ENCODE results near the gene GPRC5C.
"Not testable (repeated sequence)": the region's sequence is repeated elsewhere in the genome, so short reads cannot be mapped to it uniquely, and the experiment has no call there.

The GPRC5C gene

GRCh38 chr17:74431568-74432423 lies at the start of gene GPRC5C:
Gene GPRC5C, plus strand, starts transcription at chr17:74432088. Its CDS starts 7,689 bp downstream, at chr17:74439777.
- peak; percentile 65 for ATAC-seq
- DNase-seq, result peak; percentile 66

- DNase-seq (no peak), ATAC-seq (no peak)
Observed at GRCh38 chr17:74383141-74383540, 48.7 kb upstream of the GPRC5C start.

GRCh38 chr17:74385201-74385600 lies 46.7 kb upstream of the GPRC5C start:
- no peak for ATAC-seq
- DNase-seq, result no peak

GRCh38 chr17:74386386-74386785 lies 45.5 kb upstream of the GPRC5C start:
- ATAC-seq (no peak), DNase-seq (no peak)

GRCh38 chr17:74387365-74388218 lies 44.3 kb upstream of the GPRC5C start:
- ATAC-seq (no peak), DNase-seq (no peak)

- ATAC-seq (no peak), DNase-seq (no peak)
Observed at GRCh38 chr17:74389084-74389753, 42.7 kb upstream of the GPRC5C start.

- DNase-seq (no peak), ATAC-seq (no peak)
Observed at GRCh38 chr17:74389937-74390679, 41.8 kb upstream of the GPRC5C start.

GRCh38 chr17:74390680-74391653 lies 40.9 kb upstream of the GPRC5C start:
- ATAC-seq (no peak), DNase-seq (no peak)

- no peak for DNase-seq
- ATAC-seq, result no peak
Observed at GRCh38 chr17:74391771-74392170, 40.1 kb upstream of the GPRC5C start.

GRCh38 chr17:74392848-74393247 lies 39.0 kb upstream of the GPRC5C start:
- DNase-seq (no peak), ATAC-seq (no peak)

GRCh38 chr17:74393346-74393942 lies 38.4 kb upstream of the GPRC5C start:
- ATAC-seq, result no peak
- DNase-seq, result no peak

- DNase-seq (no peak), ATAC-seq (no peak)
Observed at GRCh38 chr17:74394275-74394950, 37.5 kb upstream of the GPRC5C start.

GRCh38 chr17:74394977-74395376 lies 36.9 kb upstream of the GPRC5C start:
- ATAC-seq (no peak), DNase-seq (no peak)

GRCh38 chr17:74396567-74396966 lies 35.3 kb upstream of the GPRC5C start:
- no peak for ATAC-seq
- DNase-seq, result no peak

- no peak for DNase-seq
- ATAC-seq, result no peak
Observed at GRCh38 chr17:74402048-74402447, 29.8 kb upstream of the GPRC5C start.

- no peak for ATAC-seq
- no peak for DNase-seq
Observed at GRCh38 chr17:74403512-74404137, 28.3 kb upstream of the GPRC5C start.

- no peak for DNase-seq
Observed at GRCh38 chr17:74404218-74404617, 27.7 kb upstream of the GPRC5C start.

GRCh38 chr17:74404789-74405188 lies 27.1 kb upstream of the GPRC5C start:
- ATAC-seq (no peak), DNase-seq (no peak)

More at GRCh38 chr17:74404218-74404617, 27.7 kb upstream of the GPRC5C start:
- ATAC-seq, result no peak

- not testable (repeated sequence) for ATAC-seq
Observed at GRCh38 chr17:74405311-74405710, 26.6 kb upstream of the GPRC5C start.

More at GRCh38 chr17:74405311-74405710, 26.6 kb upstream of the GPRC5C start:
- not testable (repeated sequence) for DNase-seq
